NCI-H146 treated with DMSO at 0.1 percent for 48 hours (cell line): ENCODE measurements around the gene GRP.

Source experiments
- DNase-seq: peaks from one replicate; lab custom pipeline; 2025; ENCODE audit not compliant: unreplicated experiment; lab: John Stamatoyannopoulos, UW

Gene GRP

DNA sequence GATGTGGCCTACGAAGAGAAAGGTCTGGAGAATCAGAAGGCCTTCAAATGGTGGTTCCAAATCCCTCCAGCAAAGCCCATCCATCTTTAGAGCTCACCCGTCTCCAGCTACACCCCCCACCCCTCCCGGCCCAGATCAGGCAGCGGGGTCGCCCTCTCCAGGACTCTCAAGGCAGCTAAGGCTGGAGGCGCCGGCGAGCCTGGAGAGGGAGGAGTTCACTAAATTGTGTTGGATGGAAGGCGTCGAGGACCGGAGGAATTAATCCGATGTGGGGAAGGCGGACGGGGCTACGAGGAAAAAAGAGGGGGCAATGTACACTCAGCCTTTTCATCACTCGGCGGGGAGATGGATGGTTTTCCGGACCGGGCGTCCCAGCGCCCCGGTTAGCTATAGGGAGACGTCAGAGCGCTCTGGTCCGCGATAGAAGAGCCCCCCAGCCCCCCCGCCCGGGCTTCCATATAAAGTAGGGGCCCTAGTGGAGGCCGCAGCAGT is at the start of gene GRP:
Gene GRP, plus strand, starts transcription at position 487 of the 492 bp plus-strand sequence. CDS start 108 bp downstream, outside the sequence.
- DNase-seq = no peak

DNA sequence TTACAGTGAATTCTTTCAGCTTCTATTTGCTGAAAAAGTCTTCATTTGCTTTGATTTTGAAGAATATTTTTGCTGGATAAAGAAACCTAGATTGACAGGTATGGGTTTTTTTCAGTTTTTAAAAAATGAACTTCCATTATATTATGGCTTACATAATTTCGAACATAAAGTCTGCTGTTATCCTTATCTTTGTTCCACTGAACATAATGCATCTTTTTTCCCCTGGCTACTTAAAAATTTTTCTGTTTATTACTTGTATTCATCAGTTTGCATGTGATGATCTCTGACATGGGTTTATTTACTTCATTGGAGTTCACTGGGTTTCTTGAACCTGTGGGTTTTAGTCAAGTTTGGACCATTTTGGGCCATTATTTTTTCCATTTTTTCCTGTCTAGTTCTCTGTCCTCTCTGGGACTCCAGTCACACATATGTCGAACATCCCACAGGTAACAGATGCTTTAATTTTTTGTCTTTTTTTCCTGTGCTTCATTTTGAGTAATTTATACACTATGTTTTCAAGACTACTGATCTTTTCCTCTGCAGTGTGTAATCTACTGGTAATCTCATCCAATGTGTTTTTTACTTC is 47.2 kb upstream of the GRP start:
- DNase-seq = no peak

DNA sequence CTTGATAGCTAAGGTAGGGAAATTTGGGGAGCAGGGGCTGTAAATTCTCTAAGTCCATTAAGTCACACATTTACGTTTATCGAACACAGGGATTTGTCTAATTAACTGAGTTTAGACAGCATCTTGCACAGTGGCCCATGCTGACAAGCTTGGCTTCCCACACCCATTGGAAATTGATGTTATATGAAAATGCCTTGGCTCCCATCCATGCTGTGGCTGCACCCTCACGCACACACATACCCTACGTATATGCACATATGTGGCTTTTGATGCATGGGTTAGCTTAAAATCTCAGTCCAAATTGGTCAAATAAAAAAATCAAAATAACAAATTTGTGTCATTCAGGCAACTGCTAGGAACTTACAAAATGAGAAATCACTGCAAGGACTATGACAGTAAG is 42.5 kb upstream of the GRP start:
- no peak for DNase-seq

DNA sequence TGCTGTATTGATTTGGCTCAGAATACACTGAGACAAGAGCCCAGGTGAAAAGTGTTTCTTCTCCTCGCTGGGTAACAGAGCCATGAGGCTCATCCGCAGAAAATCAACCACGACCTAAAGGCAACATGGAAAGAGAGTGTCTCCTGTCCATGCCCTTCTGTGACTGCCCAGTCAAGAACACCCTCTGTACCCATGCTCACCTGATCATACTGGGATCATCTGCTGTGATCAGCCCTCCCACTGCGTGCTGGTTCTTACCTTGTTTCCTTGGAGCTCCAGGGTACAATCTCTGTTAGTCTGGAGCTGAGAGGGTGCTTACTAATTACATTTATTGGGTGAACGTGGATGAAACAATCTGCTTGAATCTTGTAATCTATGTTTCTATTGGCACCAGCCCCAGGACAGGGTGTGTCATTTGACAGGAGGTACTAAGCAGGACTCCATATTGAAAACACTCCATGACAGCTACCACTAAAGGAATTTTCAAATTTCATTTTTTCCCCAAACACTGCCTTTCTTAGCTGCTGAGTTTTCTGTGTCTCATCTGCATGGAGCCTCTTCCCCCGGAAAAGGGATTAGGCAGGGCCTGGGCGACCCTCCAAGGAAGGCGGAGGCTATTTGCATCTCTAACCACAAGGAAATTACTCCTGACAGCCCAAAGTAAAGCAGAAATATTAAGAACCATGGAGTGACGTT is 39.7 kb upstream of the GRP start:
- no peak for DNase-seq

DNA sequence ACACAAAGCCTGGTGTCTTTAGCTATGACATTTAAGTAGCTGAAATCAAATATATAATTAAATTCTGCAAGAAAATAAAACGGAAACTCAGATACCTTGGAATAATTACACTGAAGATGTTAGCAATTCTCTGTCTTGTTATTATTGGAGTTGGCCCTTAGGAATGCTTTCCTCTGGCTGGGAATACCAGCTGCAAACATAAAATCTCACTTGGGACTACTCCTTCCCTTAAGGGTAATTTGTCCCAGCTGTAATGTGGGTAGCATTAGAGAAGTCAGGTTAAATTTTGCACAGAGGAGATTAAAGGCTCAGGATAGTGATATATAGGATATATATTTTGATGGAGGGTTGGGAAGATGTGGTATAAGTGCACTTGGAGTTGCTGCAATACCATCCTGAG is 37.3 kb upstream of the GRP start:
- no peak for DNase-seq

DNA sequence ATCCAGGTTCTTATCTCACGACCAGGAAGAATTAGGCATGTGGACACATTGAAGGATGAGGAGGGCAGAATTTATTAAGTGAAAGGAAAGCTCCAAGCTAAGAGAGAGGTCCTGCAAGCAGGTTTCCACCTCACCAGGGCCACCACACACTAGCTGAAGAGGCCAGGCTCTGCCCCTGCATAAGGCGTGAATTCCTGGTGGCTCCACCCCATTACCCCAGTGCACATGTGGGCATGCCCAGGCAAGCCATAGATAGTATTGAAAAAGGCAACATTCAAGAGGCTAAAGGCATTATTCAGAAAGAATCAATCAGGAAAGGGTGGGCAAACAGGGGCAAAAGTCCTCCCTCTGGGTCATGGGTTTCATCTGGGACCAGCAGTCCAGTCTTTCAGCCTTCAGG is 30.9 kb upstream of the GRP start:
- no peak for DNase-seq

DNA sequence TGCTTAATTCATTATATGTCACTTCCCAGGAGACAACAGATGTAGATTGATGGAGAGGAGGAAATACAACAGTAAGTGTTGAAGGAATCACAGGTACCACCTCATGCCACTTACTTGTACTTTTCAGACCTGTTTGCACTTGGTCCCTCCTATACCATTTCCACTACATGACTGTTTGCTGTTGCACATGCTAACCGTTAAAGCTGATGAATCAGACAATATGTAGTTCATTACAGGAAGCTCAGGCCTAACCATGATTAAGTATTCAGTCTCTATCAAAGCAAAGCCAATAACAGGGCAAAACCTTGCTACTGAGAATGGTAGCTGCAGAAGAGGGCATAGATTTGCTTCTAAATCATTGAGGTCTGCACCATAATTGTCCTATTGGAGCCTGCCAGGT is 30.2 kb upstream of the GRP start:
- DNase-seq = no peak

DNA sequence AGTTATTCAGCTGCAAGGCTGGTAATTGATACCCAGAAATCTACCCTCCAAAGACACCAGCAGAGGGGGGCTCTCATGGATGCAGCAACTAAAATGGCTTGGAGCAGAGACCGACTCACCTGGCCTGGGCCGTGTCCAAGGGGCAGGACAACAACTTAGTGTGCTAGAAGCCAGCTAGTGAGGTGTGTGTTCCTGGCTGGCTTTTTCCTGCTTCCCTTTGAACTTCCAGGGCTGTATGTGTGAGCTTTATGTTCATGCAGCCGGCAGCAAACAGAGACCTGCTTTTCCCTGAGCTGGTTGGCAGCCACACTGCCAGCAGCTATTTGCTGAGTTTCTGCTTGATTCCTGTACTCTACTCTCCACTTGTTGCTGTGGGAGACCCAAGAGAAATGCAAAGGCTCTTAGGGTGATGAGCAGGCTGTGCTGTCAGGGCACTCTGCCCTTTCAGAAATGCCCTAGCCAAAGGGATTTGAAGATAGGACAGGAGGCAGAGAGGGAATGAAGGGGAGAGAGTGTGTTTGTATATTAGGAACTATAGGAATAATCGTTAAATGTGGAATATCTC is 23.7 kb upstream of the GRP start:
- DNase-seq = no peak

DNA sequence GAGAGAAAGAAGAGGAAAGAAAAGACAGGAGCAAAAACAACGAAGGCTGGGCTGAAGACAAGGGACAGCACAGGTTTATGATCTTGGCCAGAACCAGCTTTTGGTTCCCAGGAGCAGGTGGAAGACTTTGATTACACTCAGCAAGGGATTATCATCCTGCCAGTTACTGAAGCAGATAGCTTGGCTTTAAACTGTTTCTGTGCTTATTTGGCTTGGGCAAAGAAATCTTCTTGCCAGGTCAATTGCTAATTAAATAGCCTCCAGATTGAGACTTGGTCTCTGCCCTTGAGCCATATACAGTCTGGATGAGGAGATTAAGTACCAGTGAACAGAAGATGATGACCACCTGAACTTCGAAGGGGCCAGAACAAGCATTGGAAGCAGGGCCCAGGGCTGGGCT is 22.3 kb upstream of the GRP start:
- no peak for DNase-seq

DNA sequence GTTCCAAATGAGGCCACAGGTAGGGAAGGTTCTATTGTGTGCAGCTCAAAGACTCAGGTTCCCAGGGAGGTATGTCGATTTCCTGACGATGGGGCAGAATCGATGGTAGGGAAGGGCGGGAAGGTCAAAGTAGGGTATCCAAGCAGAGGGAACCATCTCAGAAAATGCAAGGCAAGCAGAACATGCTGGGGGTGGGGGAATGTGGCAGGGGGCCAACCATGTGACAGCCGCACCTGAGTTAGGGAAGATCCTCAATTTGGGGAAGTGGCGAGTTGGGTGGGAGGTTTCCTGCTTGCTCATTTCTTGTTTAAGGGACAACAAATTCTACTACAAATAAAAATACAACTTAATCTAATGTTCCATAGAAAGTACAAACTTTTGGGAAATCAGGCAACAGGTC is 21.7 kb upstream of the GRP start:
- no peak for DNase-seq

DNA sequence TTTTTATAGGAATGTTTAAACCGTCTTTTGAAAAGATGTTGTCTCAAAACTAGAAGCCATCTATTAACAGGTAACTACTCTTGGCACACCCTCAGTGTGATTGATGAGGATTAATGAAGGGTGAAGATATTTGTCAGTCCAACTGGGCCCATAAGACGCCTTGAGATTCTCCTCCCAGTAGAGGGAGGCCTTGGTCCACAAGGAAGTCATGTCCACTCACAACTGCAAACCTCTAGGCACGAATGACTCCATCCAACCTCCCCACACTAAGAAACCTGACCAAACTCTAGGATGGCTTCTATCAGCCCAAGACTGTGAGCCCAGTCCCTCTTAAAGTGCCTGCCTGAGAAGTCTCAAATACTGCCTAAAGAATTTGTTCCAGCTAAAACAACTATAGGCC is 19.2 kb upstream of the GRP start:
- no peak for DNase-seq

DNA sequence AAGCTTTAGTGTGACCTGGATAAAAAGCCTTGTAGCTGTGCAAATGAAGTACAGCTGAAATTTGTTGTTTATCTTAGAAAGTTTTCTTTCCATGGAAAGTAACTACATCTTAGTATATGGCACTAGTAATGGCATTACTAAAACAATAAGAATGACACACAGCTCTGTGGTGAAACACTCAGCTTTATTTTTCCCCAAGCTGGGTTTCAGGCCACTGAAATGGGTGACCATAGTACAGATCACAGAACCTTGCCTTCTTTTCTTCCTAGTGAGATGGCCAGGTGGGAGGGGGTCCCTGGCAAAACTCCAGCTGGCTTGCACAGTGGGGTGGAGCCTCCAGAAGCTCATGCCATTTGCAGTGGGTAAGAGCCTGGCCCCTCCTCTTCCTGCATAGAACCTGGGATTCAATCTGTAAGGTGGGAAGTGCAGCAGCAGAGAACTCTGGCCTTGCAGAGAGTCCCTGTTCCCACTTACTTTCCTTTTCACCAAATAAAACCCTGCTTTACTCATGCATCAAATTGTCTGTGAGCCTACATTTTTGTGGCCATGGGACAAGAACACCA is 17.6 kb upstream of the GRP start:
- peak; percentile 31 for DNase-seq

DNA sequence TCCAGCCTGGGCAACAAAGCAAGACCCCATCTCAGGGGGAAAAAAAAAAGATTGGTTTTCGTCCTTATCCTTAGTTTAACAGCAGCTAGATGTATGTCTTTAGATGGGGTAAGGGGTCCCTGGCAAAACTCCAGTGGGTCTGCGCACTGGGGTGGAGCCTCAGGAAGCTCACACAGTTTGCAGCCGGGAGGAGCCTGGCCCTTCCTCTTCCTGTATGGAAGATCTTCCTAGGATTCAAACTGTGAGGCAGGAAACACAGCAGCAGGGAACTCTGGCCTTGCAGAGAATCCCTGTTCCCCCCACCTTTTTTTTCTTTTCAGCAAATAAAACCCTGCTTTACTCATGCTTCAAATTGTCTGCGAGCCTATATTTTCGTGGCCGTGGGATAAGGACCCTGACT is 12.5 kb upstream of the GRP start:
- DNase-seq = no peak

DNA sequence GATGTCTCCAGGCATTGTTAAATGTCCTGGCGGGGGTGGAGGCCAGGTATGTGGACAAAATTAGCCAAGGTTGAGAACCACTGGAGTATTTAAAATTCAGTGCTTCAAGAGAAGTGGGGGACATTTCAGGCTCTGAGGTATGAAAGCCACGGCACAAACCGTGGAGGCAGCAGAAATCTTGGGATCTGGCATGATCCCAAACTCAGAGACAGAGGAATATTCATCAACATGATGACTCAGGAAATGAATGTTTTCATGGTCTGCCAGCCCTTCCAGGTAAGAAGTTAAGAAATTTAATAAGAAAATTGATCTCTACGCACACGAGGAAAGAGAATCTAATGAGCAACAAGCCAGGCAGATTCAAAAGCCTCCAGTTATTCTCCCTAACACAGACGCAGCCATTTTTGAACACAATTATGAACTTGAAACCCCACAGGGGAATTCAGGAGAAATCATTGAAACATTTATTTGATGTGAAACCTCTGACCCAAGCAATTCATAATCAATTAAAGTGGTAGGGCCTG is 11.3 kb upstream of the GRP start:
- no peak for DNase-seq

DNA sequence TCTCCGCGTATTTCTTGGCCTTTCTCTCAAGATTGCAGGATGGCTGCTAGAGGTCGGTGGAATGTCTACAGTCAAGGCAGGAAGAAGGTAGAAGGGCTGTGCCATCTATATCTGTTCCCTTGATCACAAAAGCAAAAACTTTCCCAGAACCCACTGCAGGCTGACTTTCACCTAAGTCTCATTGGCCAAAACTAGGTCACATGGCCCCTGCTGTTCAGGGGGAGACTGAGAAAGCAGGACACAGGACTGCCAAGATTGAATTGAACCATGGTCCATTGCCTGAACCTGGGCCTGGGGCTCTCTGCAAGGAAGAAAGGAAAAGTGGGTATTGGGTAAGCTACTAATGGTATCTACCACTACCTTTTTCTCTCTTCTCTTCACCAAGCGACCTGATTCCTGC is 9.7 kb upstream of the GRP start:
- no peak for DNase-seq

DNA sequence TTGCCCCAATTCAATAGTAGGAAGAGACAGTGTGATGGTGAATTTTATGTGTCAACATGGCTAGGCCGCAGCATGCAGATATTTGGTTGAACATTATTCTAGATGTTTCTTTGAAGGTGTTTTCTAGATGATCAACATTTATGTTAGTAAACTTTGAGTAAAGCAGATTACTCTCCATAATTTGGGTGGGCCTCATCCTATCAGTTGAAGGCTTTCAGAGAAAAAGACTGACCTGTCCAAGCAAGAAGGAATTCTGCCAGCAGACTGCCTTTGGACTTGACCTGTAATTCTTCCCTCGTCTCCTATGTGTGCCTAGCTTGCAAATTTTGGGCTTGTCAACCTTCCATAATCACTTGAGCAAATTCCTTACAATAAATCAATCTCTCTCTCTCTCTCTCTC is 8.3 kb upstream of the GRP start:
- no peak for DNase-seq

DNA sequence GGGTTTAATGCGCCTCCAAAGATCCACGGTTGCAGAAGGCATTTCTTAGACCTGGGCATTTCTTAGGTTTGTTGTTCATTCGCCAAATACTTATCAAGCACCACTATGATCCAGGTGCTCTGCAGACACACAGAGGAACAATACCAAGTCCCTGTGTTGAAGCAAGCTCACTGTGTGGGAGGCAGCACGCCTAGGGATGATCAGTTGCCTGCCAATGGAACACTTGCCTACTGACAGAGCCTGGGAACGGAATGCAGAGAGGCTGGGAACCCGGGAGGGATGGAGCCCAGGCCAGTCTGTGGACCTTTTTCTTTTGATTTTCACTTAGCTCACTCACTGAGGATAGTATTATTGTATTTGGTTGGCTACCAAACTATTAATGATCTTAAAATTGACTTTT is 1.9 kb upstream of the GRP start:
- DNase-seq = no peak

DNA sequence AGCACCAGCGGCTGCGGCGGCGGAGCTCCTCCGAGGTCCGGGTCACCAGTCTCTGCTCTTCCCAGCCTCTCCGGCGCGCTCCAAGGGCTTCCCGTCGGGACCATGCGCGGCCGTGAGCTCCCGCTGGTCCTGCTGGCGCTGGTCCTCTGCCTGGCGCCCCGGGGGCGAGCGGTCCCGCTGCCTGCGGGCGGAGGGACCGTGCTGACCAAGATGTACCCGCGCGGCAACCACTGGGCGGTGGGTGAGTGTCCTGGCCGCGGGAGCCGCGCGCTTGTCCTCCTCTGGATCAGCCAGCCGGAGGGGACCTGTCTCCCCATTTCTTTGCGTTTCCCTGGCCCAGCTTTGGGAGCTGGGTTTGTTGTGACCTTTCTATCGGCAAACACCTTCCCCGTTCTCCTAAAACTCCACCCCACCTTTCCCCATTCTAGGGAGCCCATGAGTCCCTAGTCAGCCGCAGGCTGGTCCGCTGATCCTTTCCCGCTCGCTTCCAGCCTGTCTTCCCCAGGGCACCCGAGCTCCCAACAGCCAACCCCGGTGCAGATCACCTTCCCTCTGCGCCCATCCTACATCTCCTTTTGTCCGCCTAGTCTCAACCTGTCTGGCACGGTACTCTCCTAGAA is 316 bp downstream of the GRP start:
- DNase-seq = peak; percentile 54

DNA sequence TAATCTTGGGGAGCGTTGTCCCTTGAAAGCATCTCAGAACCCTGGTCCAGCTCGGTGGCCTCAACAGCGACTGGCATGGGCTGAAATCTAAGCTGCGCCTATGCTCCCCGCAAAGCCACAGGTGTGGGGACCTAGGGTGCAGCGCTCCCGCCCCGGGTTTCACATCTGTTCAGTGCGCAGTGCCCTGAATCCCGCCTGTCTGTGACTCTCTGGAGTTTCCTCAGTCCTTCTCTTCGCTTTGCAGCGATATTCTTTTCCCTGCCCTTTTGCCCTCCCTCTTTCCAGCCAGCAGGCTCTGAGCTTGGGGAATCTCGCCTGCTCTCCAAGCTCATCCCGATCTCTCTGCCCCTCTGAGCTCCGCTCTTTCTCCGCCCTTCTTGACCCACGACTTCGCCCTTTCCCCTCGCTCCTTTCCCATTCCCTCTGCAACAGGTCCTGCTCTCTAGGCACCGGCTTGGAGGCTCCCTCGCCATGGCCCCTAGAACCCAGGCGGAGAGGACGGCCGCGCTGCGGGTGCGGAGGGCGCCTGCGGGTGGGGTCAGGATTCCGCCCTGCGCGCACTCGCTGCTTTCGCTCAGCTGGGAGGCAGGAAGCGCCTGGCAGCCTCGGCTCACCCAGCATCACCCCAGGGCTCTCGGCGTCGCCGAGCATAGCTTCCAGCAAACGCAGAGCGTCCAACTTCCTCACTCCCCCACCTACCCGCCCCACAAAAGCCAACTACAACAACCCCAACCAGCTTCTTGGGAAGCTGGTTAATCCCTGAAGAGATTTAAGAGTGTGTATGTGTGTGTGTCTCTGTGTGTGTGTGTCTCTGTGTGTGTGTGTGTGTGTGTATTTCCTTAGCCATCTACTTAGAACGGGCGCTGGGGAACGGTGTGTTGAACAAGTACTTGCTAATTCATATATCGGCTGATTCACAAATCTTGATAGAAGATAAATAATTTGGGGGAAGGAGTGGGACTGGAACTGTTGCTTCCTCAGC is 1.1 kb downstream of the GRP start:
- peak; percentile 61 for DNase-seq

DNA sequence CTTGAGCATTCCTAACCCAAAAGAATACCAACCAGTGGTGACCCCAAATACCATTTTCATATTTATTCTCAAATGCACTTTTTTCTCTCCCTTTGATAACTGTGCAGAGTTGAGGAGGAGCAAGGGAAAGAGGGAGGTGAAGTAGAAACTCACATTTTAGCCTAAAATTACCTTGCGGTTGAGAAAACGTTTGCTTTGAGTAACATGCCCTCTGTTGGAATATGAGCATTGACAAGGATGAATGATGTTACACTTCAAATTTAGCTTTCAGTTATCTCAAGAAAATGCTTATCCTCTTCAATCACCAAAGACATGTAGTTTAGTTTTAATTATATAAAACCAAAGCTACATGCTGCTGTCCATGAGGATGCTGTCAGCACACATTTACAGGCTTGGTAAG is 2.4 kb downstream of the GRP start:
- DNase-seq = no peak
